Smooth muscle cell (in vitro differentiated cells): ENCODE data around the gene FMN1. TPM values are rescaled to one million over a fixed set of nuclear protein-coding genes. Genes with fewer than 3 reads are reported as not detected.

ENCODE experiments used
- DNase-seq: peaks from one replicate; lab custom pipeline; 2025; ENCODE audit not compliant: unreplicated experiment; lab: John Stamatoyannopoulos, UW
- H2AFZ ChIP-seq: fragments of 200-600 bp; sonication (generic); 2 replicates; pipeline ENCODE4 v1.6.0; 2016; ENCODE audit warnings: antibody characterized with exemption, low read depth, mild to moderate bottlenecking
- H3F3A ChIP-seq: fragments of 200-600 bp; sonication (generic); 2 replicates; pipeline ENCODE4 v1.6.0; 2017; ENCODE audit warnings: antibody characterized with exemption, low read depth
- H3K27ac ChIP-seq: fragments of 200-600 bp; sonication (generic); 2 replicates; pipeline ENCODE4 v1.5.1; 2016; ENCODE audit warnings: low read depth, mild to moderate bottlenecking
- H3K27me3 ChIP-seq: fragments of 200-600 bp; sonication (generic); 2 replicates; pipeline ENCODE4 v1.6.1; 2016; ENCODE audit warnings: low read depth, mild to moderate bottlenecking
- H3K36me3 ChIP-seq: fragments of 200-600 bp; sonication (generic); 2 replicates; pipeline ENCODE4 v1.5.1; 2016; ENCODE audit warnings: low read depth
- H3K4me1 ChIP-seq: fragments of 200-600 bp; sonication (generic); 2 replicates; pipeline ENCODE4 v1.5.1; 2016; ENCODE audit warnings: low read depth
- H3K4me2 ChIP-seq: fragments of 200-600 bp; sonication (generic); 2 replicates; pipeline ENCODE4 v1.6.0; 2016; ENCODE audit warnings: mild to moderate bottlenecking
- H3K4me3 ChIP-seq: fragments of 200-600 bp; sonication (generic); 2 replicates; pipeline ENCODE4 v1.5.1; 2016; ENCODE audit warnings: mild to moderate bottlenecking
- H3K79me2 ChIP-seq: fragments of 200-600 bp; sonication (generic); 2 replicates; pipeline ENCODE4 v1.6.0; 2016; ENCODE audit warnings: low read depth, mild to moderate bottlenecking
- H3K9ac ChIP-seq: fragments of 200-600 bp; sonication (generic); 2 replicates; pipeline ENCODE4 v1.6.0; 2016; ENCODE audit warnings: low read depth
- H3K9me3 ChIP-seq: fragments of 200-600 bp; sonication (generic); replicated peaks from 2 replicates; pipeline ENCODE4 v1.5.1; 2016; ENCODE audit warnings: low read depth
- H4K20me1 ChIP-seq: fragments of 200-600 bp; sonication (generic); 2 replicates; pipeline ENCODE4 v1.6.0; 2016; ENCODE audit warnings: low read depth
- WGBS: methylation state at CpG from one replicate; pipeline ENCODE4 v1.1.7; 2016; ENCODE audit warnings: low lambda C conversion rate; 5-methylcytosine and 5-hydroxymethylcytosine counted together
- polyA plus RNA-seq: library from polyadenylated mRNA; unstranded; fragments of >200 nt; fragmentation: Nextera tagmentation; extraction: Ambion mirVana; gene quantifications from 2 replicates; pipeline ENCODE4 v1.2.1, GENCODE V29; 2016
- total RNA-seq: library from RNA; depleted of rRNA; stranded (reverse); fragments of >200 nt; gene quantifications from 2 replicates; pipeline ENCODE4 v1.2.3, GENCODE V29; 2014
- TF ChIP-seq, protein P1 (sequence below): fragments of 200-600 bp; sonication (generic); IDR thresholded peaks from 2 replicates; pipeline ENCODE4 v1.5.1; 2017; ENCODE audit warnings: borderline replicate concordance, mild to moderate bottlenecking, antibody characterized with exemption; ENCODE audit not compliant: insufficient read depth, poor library complexity, severe bottlenecking

Gene FMN1
- total and polyA plus RNA-seq, 2 experiments from 2014 or later: 0.08 to 4.0 TPM

DNA sequence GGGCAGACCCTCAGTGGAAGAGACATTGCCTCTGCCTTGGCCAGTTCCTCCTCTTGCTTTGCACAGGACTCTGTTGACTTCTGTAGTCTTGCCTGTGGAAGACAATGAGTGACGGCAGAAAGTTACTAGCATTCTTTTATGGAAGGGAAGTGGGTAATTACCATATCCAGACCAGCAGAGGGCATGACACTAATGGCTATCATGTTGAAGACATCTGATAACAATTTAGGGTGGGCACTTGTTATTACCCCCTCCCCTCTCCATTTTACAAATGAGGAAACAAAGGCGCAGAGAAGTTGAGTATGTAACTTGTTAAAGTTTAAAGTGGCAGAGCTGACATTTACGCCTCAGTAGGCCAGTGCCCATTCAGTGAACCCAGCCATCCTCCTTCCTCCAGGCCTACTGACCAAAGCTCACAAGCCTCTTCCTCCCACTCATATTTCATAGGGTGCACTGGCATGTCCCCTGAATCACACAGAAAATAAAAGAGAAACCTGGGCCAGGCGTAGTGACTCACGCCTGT lies 48.2 kb upstream of the FMN1 start:
- peak overlapping the region; percentile 97 for H3K27ac ChIP-seq

DNA sequence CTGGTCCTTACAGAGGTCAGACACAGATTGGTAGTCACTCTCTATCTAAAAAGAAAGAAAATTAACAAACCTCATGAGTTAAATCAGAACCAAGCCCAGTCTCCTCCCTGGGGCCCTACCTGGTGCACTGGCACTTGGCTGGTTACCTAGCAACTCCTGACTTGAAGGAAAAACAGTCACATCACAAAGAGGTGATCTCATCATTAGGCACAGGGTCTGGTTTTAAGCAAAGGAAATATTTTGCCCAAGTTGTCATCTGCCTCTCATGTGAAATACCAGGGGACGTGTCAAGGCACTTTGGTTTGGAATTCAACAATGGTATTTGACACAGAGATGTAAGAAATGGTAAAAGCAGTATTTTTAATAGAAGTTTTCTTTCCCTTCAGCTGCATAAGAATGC lies 47.7 kb upstream of the FMN1 start:
- 11% methylated on average over 1 of the region's 1 CpG for WGBS
- Histone ChIP-seq H3K4me1 (peaks cover 20% of the 10 kb centered on the region), H3K4me3 (no peak overlapping the region), H3K9me3 (no peaks in the 10 kb centered on the region), H3K27me3 (no peaks in the 10 kb centered on the region), H3K27ac (peak overlapping the region; percentile 97), H3K4me2 (peak overlapping the region; percentile 36), H2AFZ (no peak overlapping the region), H3K79me2 (no peaks in the 10 kb centered on the region), H4K20me1 (no peaks in the 10 kb centered on the region), H3K9ac (peak overlapping the region; percentile 94), H3F3A (peaks cover 22% of the 10 kb centered on the region), H3K36me3 (no peaks in the 10 kb centered on the region)
- DNase-seq: no peak
- TF ChIP-seq, protein P1, sequence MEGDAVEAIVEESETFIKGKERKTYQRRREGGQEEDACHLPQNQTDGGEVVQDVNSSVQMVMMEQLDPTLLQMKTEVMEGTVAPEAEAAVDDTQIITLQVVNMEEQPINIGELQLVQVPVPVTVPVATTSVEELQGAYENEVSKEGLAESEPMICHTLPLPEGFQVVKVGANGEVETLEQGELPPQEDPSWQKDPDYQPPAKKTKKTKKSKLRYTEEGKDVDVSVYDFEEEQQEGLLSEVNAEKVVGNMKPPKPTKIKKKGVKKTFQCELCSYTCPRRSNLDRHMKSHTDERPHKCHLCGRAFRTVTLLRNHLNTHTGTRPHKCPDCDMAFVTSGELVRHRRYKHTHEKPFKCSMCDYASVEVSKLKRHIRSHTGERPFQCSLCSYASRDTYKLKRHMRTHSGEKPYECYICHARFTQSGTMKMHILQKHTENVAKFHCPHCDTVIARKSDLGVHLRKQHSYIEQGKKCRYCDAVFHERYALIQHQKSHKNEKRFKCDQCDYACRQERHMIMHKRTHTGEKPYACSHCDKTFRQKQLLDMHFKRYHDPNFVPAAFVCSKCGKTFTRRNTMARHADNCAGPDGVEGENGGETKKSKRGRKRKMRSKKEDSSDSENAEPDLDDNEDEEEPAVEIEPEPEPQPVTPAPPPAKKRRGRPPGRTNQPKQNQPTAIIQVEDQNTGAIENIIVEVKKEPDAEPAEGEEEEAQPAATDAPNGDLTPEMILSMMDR: no peak

More for the DNA sequence above, 48.2 kb upstream of the FMN1 start:
- Histone ChIP-seq H3K4me1 (peaks cover 20% of the 10 kb centered on the region), H3K36me3 (no peaks in the 10 kb centered on the region), H2AFZ (no peak overlapping the region), H3K4me2 (peak overlapping the region; percentile 36), H3F3A (peaks cover 22% of the 10 kb centered on the region), H3K9me3 (no peaks in the 10 kb centered on the region), H3K27me3 (no peaks in the 10 kb centered on the region), H3K4me3 (no peak overlapping the region), H3K9ac (peak overlapping the region; percentile 94), H4K20me1 (no peaks in the 10 kb centered on the region), H3K79me2 (no peaks in the 10 kb centered on the region)
- TF ChIP-seq, protein P1: peak; percentile 41
- WGBS: 58% methylated on average over 5 of the region's 5 CpGs
- DNase-seq: no peak

- no peak overlapping the region for H3K27ac ChIP-seq
- peaks cover 5% of the 10 kb centered on the region for H3K27me3 ChIP-seq
- no peak for DNase-seq
- no peak overlapping the region for H3K4me3 ChIP-seq
- H3K9ac ChIP-seq: no peak overlapping the region
- H3K36me3 ChIP-seq: no peaks in the 10 kb centered on the region
- H3F3A ChIP-seq: no peaks in the 10 kb centered on the region
- H3K9me3 ChIP-seq: no peaks in the 10 kb centered on the region
- TF ChIP-seq, protein P1: no peak
- H3K79me2 ChIP-seq: no peaks in the 10 kb centered on the region
- H2AFZ ChIP-seq: no peak overlapping the region
- peaks cover 2% of the 10 kb centered on the region for H3K4me1 ChIP-seq
- no peaks in the 10 kb centered on the region for H4K20me1 ChIP-seq
- WGBS: 93% methylated on average over 4 of the region's 4 CpGs
- H3K4me2 ChIP-seq: no peak overlapping the region
These were observed 42.5 kb upstream of the FMN1 start for GRCh38 chr15:33236841-33237509.

- Histone ChIP-seq H3K27ac (no peak overlapping the region), H3K9me3 (no peaks in the 10 kb centered on the region), H3K4me1 (no peaks in the 10 kb centered on the region), H3F3A (no peaks in the 10 kb centered on the region), H3K4me2 (no peak overlapping the region), H3K79me2 (no peaks in the 10 kb centered on the region), H2AFZ (no peak overlapping the region), H3K9ac (no peak overlapping the region), H3K27me3 (peaks cover 5% of the 10 kb centered on the region), H3K4me3 (no peak overlapping the region), H3K36me3 (no peaks in the 10 kb centered on the region), H4K20me1 (no peaks in the 10 kb centered on the region)
- TF ChIP-seq, protein P1: peak; percentile 77
- 52% methylated on average over 5 of the region's 5 CpGs for WGBS
- no peak for DNase-seq
These were observed 39.5 kb upstream of the FMN1 start for GRCh38 chr15:33234020-33234461.
